Heart right ventricle (tissue), 16 donors: ENCODE data around the gene SEMA3F. TPM values are rescaled to one million over a fixed set of nuclear protein-coding genes. Genes with fewer than 3 reads are reported as not detected.

ENCODE experiments used
- ATAC-seq, 8 donors: fragments of 200-7000 bp; cut with Tn5 transposase; one replicate each; pipeline ENCODE4 v1.9.1; 2020; ENCODE audit warnings: mild to moderate bottlenecking in 8 of 8, moderate library complexity in 8 of 8, moderate number of reproducible peaks in 1 of 8
- DNase-seq, 2 donors: peaks; one replicate each; pipeline ENCODE4 v3.0.0-alpha.2; 2020
- H3K27ac ChIP-seq, 10 donors: fragments of 200-600 bp; sonication (generic) in 2 of 10; one replicate each; pipeline versions ENCODE4 v1.5.0 to v1.8.0; 2020 to 2022; ENCODE audit warnings: mild to moderate bottlenecking in 3 of 10
- H3K27me3 ChIP-seq, 7 donors: fragments of 200-600 bp; one replicate each; pipeline ENCODE4 v1.8.0; 2021 to 2022; ENCODE audit warnings: mild to moderate bottlenecking in 2 of 7
- H3K36me3 ChIP-seq, 9 donors: fragments of 200-600 bp; sonication (generic) in 1 of 9; one replicate each; pipeline versions ENCODE4 v1.5.0 to v1.8.0; 2020 to 2022; ENCODE audit warnings: mild to moderate bottlenecking in 2 of 9
- H3K4me1 ChIP-seq, 9 donors: fragments of 200-600 bp; sonication (generic) in 1 of 9; one replicate each; pipeline versions ENCODE4 v1.5.0 to v1.8.0; 2020 to 2022; ENCODE audit warnings: mild to moderate bottlenecking in 4 of 9
- H3K4me3 ChIP-seq, 10 donors: fragments of 200-600 bp; sonication (generic) in 2 of 10; one replicate each; pipeline versions ENCODE4 v1.5.0 to v1.8.0; 2020 to 2022; ENCODE audit warnings: mild to moderate bottlenecking in 7 of 10, moderate library complexity in 2 of 10
- H3K9me3 ChIP-seq, 11 donors: fragments of 200-600 bp in 10 of 11; sonication (generic) in 2 of 11; one replicate each; pipeline versions ENCODE4 v1.5.0 to v1.8.0; 2013 to 2022; ENCODE audit warnings: mild to moderate bottlenecking in 2 of 11, control low read depth in 1 of 11, moderate library complexity in 1 of 11
- WGBS, 2 donors: extraction: QIAGEN DNeasy Blood & Tissue Kit; methylation state at CpG; one replicate each; pipeline ENCODE4 v1.1.7; 2013; ENCODE audit warnings: inconsistent platforms in 1 of 2; 5-methylcytosine and 5-hydroxymethylcytosine counted together
- intact Hi-C, 10 donors: fragments of 100-400 bp; cut with DNase I; formaldehyde crosslinking; loops; one replicate each; pipeline versions ENCODE4 v1.11.1 to v1.14.2; 2022
- long read RNA-seq, 3 donors: library from polyadenylated mRNA; unstranded; transcript quantifications; one replicate each; pipeline ENCODE4 v2.0.0, GENCODE V29; 2020 to 2021
- polyA plus RNA-seq, 2 donors: library from polyadenylated mRNA; stranded (reverse); fragments of 200-250 nt; gene quantifications; one replicate each; pipeline ENCODE4 v1.2.3, GENCODE V29; 2013
- total RNA-seq, 10 donors: library from RNA; stranded (reverse); fragmentation: NEBNext Ultra II Directional in 3 of 10; extraction: Animal tissue kit (Norgen Biotek cat#: 25700) in 3 of 10; gene quantifications; one replicate each; pipeline versions ENCODE4 v1.2.1 to v1.2.4, GENCODE V29; 2021 to 2023
- TF ChIP-seq, protein P1 (sequence below), 9 donors: fragments of 200-600 bp; sonication (generic) in 2 of 9; IDR thresholded peaks; one replicate each; pipeline versions ENCODE4 v1.5.0 to v1.8.0; 2021 to 2022; ENCODE audit warnings: antibody characterized with exemption in 9 of 9, mild to moderate bottlenecking in 5 of 9, moderate library complexity in 1 of 9
- donor health status: Arrhythmogenic right ventricular cardiomyopathy.
- donor health status: ischemic (EF 13 %, LVEDD 7.1; RV severe dilation, severe dysfunction).
- donor health status: healthy with polysubstance abuse.
- donor health status: DM: no; HTN: yes; CAD: no.
- donor health status: DM: no; HTN: no; CAD: no.
- donor health status: ischemic (EF 25% LVEDD 6.9; RV normal size, moderate dysfunction).
- donor health status: ischemic (EF 25% LVEDD 5.7; RV mildly dilated, moderate dysfunction).
- donor health status: healthy.
- donor health status: DM: yes; HTN: yes; CAD: no.
- donor health status: Ischemic cardiomyopathy.
- donor health status: ischemic (EF 35%, LVEDD 5.7; RV mildly dilated, moderate dysfunction).
- donor health status: nonischemic (EF 11% LVEDD 7.7; RV severe dilation, severe dysfunction).
- donor health status: DM: yes; HTN: yes; CAD: no.
- donor health status: PGD.
- donor health status: ischemic (EF 29% LVEDD 5.4; RV normal size, mild dysfunction).
- donor health status: nonischemic (EF 23%, LVEDD 6.1; RV moderate dilation, normal function).

Gene SEMA3F
- total RNA-seq (10 to 100 TPM in 5 of 10 donors, 1 to 10 TPM in 5; 5.1 to 37.2 (median 10.2) TPM), polyA plus RNA-seq (10 to 100 TPM; 15.1 to 21.3 TPM)
- long read RNA-seq, donor 1, partial matches to known transcripts: 7 of 10 reads
- long read RNA-seq, donor 1, other reads (novel, unspliced or antisense): 2 of 10 reads
- long read RNA-seq, donor 2, partial matches to known transcripts: 1 of 4 reads
- long read RNA-seq, donor 2, other reads (novel, unspliced or antisense): 2 of 4 reads
- long read RNA-seq, donor 3, partial matches to known transcripts: 1 of 2 reads
- long read RNA-seq, donor 3, other reads (novel, unspliced or antisense): 1 of 2 reads

DNA sequence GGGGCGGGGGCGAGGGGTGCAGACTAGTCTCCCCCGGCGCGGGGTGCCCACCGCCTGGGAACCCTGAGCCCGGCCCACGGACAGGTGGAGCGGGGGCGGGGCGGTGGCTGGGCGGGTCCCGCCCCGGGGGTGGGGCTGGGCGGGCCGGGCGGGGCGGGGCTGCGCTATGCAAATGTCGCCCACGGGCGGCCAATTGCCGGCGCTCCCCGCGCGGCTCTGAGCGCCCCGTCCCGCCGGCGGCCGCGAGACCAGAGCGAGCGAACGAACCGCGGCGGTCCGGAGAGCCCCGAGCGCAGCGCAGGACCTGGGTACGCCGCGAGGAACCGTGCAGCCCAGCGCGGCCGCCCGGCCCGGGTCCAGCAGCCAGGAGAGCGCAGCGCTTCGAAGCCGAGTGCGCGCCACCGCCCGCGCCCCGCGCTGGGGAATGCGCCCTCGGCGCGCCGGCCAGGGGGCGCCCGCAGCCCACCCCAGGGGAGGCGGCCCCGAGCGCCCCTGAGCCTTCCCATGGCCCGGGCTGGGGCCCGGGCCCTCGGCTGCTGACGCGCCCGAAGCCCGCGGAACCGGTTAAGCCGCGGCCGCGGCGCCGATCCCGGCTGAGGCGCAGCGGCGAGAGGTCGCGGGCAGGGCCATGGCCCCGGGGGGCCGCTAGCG lies at the start of gene SEMA3F:
Gene SEMA3F, plus strand, starts transcription at position 485 of the 651 bp plus-strand sequence. CDS start 4,299 bp downstream, outside the sequence.
- Histone ChIP-seq H3K4me1 (peaks cover 5 to 46% (median 28%) of the 10 kb centered on the region in 9 donors), H3K27me3 (peaks cover 0 to 41% (median 0%) of the 10 kb centered on the region in 7 donors), H3K27ac (peak within 1 kb of the TSS; percentile 68 to 91 (median 84)), H3K9me3 (no peaks in the 10 kb centered on the region), H3K36me3 (no peaks in the 10 kb centered on the region), H3K4me3 (peak within 1 kb of the TSS; percentile 19 to 67 (median 60))
- TF ChIP-seq, protein P1, sequence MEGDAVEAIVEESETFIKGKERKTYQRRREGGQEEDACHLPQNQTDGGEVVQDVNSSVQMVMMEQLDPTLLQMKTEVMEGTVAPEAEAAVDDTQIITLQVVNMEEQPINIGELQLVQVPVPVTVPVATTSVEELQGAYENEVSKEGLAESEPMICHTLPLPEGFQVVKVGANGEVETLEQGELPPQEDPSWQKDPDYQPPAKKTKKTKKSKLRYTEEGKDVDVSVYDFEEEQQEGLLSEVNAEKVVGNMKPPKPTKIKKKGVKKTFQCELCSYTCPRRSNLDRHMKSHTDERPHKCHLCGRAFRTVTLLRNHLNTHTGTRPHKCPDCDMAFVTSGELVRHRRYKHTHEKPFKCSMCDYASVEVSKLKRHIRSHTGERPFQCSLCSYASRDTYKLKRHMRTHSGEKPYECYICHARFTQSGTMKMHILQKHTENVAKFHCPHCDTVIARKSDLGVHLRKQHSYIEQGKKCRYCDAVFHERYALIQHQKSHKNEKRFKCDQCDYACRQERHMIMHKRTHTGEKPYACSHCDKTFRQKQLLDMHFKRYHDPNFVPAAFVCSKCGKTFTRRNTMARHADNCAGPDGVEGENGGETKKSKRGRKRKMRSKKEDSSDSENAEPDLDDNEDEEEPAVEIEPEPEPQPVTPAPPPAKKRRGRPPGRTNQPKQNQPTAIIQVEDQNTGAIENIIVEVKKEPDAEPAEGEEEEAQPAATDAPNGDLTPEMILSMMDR (IDR thresholded peaks at IDR 0.05): peak in 6 of 9 donors; percentile 5 to 48 (median 43)
- intact Hi-C loops: loop anchor here in 4 of 10 donors (1.0 to 5.0 kb wide), 4 partner anchors 32 to 34 kb away; no protein-coding TSS in a partner anchor
- 0% methylated on average over 76 to 98 of the region's 98 CpGs for whole genome bisulfite sequencing, 2 donors
- ATAC-seq (peak; percentile 67 to 88 (median 82)), DNase-seq (peak; percentile 39 to 70)

DNA sequence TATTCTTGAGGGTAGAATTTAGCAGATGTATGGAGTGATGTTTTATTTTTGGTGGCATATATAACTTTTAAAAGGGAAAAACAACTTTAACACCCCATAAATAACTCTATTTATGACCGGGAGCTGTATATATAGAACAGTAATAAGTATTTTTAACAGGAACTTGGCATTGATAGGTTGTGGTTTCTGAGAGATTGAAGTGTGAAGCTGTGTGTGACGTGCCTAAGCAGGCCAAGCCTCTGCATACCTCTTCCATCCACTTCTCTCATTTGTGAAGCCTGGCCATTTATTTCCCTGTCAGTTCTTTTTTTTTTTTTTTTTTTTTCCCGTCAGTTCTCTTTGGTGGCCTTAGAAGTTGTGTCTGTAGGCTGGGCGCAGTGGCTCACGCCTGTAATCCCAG lies 43.4 kb upstream of the SEMA3F start:
- intact Hi-C loops: no loop called here
- DNase-seq (no peak), ATAC-seq (peak in 4 of 8 donors; percentile 15 to 55 (median 32))
- Histone ChIP-seq H3K36me3 (peaks cover 12 to 100% (median 98%) of the 10 kb centered on the region in 9 donors), H3K27ac (peak overlapping the region in 3 of 10 donors; percentile 2 to 47 (median 19)), H3K4me1 (peaks cover 0 to 23% (median 0%) of the 10 kb centered on the region in 9 donors), H3K4me3 (no peak overlapping the region), H3K9me3 (no peaks in the 10 kb centered on the region), H3K27me3 (no peaks in the 10 kb centered on the region)
- TF ChIP-seq, protein P1 (IDR thresholded peaks at IDR 0.05): no peak
- WGBS, 2 donors: 68 to 80% methylated on average over 5 of the region's 5 CpGs

DNA sequence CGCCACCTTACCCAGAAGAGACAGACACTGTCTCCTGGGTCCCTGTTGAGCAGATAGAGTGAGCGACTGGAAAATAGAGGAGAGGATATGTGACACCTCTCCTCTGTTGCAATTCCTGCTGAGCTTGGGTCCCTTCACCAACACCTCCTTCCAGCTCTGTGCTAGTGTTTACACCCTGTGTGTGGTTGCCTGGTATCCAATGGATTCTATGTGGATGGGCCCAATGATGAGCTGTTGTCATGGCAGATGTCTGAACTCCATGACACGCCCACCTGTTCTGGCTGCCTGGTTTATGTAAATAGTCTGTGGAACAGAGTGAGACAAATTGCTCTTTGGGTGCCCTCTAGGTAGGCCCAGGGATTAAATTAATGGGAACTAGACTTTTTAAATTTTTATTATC lies 42.7 kb upstream of the SEMA3F start:
- Histone ChIP-seq H3K27me3 (no peaks in the 10 kb centered on the region), H3K27ac (no peak overlapping the region), H3K9me3 (no peaks in the 10 kb centered on the region), H3K4me3 (no peak overlapping the region), H3K4me1 (peaks cover 0 to 23% (median 0%) of the 10 kb centered on the region in 9 donors), H3K36me3 (peaks cover 10 to 100% (median 98%) of the 10 kb centered on the region in 9 donors)
- 86 to 87% methylated on average over 3 of the region's 3 CpGs for WGBS, 2 donors
- intact Hi-C loops: no loop called here
- DNase-seq: no peak
- ATAC-seq: peak in 7 of 8 donors; percentile 31 to 90 (median 62)
- TF ChIP-seq, protein P1 (IDR thresholded peaks at IDR 0.05): no peak

DNA sequence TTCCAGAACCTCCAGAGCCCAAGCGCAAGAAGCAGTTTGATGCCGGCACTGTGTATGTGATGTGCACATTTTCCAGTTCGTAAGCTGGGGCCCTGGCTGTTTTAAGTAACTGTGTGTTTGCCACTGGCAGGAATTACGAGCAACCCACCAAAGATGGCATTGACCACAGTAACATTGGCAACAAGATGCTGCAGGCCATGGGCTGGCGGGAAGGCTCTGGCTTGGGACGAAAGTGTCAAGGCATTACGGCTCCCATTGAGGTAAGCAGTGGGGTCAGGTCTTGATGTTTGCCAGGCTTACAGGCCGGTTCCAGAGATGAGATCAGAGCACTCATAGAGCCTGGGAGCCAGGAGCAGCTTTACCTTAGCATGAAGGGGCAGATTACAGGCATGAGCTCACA lies 38.0 kb upstream of the SEMA3F start:
- no peaks in the 10 kb centered on the region for H3K27me3 ChIP-seq
- no peak overlapping the region for H3K4me3 ChIP-seq
- no peak overlapping the region for H3K27ac ChIP-seq
- TF ChIP-seq, protein P1 (IDR thresholded peaks at IDR 0.05): no peak
- peaks cover 5 to 95% (median 84%) of the 10 kb centered on the region in 9 donors for H3K36me3 ChIP-seq
- intact Hi-C loops: no loop called here
- ATAC-seq (no peak), DNase-seq (no peak)
- WGBS, 2 donors: 88% methylated on average over 8 of the region's 8 CpGs
- no peaks in the 10 kb centered on the region for H3K9me3 ChIP-seq
- peaks cover 0 to 21% (median 2%) of the 10 kb centered on the region in 9 donors for H3K4me1 ChIP-seq
